Hepatocyte (in vitro differentiated cells): Measurements from ENCODE around the gene FYN. TPM values are rescaled to one million over a fixed set of nuclear protein-coding genes. Genes with fewer than 3 reads are reported as not detected.

Experiments used
- DNase-seq: peaks from one replicate; pipeline ENCODE4 v3.0.0-alpha.2; 2016; ENCODE audit warnings: low spot score
- H2AFZ ChIP-seq: fragments of 200-600 bp; sonication (generic); 2 replicates; pipeline ENCODE4 v1.6.0; 2016; ENCODE audit warnings: antibody characterized with exemption, mild to moderate bottlenecking
- H3K27ac ChIP-seq: fragments of 200-600 bp; sonication (generic); 2 replicates; pipeline ENCODE4 v1.5.1; 2016; ENCODE audit warnings: mild to moderate bottlenecking
- H3K27me3 ChIP-seq: fragments of 200-600 bp; sonication (generic); 2 replicates; pipeline ENCODE4 v1.6.1; 2016
- H3K36me3 ChIP-seq: fragments of 200-600 bp; sonication (generic); replicated peaks from 2 replicates; pipeline ENCODE4 v1.5.1; 2016; ENCODE audit warnings: low read depth; ENCODE audit not compliant: insufficient read depth
- H3K4me1 ChIP-seq: fragments of 200-600 bp; sonication (generic); 2 replicates; pipeline ENCODE4 v1.5.1; 2016; ENCODE audit warnings: mild to moderate bottlenecking, moderate library complexity; ENCODE audit not compliant: insufficient read depth
- H3K4me2 ChIP-seq: fragments of 200-600 bp; sonication (generic); 2 replicates; pipeline ENCODE4 v1.6.0; 2016
- H3K4me3 ChIP-seq: fragments of 200-600 bp; sonication (generic); 2 replicates; pipeline ENCODE4 v1.5.1; 2016; ENCODE audit warnings: mild to moderate bottlenecking
- H3K79me2 ChIP-seq: fragments of 200-600 bp; sonication (generic); 2 replicates; pipeline ENCODE4 v1.6.0; 2017; ENCODE audit warnings: mild to moderate bottlenecking
- H3K9me2 ChIP-seq: fragments of 200-600 bp; sonication (generic); replicated peaks from 2 replicates; pipeline ENCODE4 v1.6.0; 2017; ENCODE audit warnings: mild to moderate bottlenecking; ENCODE audit not compliant: insufficient read depth
- H3K9me3 ChIP-seq: fragments of 200-600 bp; sonication (generic); 2 replicates; pipeline ENCODE4 v1.5.1; 2016; ENCODE audit warnings: low read depth, mild to moderate bottlenecking
- H4K20me1 ChIP-seq: fragments of 200-600 bp; sonication (generic); 2 replicates; pipeline ENCODE4 v1.6.0; 2016; ENCODE audit warnings: mild to moderate bottlenecking; ENCODE audit not compliant: insufficient read depth, poor library complexity, severe bottlenecking
- CTCF ChIP-seq: fragments of 200-600 bp; sonication (generic); IDR thresholded peaks from 2 replicates; pipeline ENCODE4 v1.5.1; 2016; ENCODE audit warnings: antibody characterized with exemption, mild to moderate bottlenecking; ENCODE audit not compliant: poor library complexity
- EZH2 ChIP-seq: fragments of 200-600 bp; sonication (generic); IDR thresholded peaks from 2 replicates; pipeline ENCODE4 v1.6.1; 2016; ENCODE audit warnings: antibody characterized with exemption, mild to moderate bottlenecking, borderline replicate concordance
- EZH2phosphoT487 ChIP-seq: fragments of 200-600 bp; sonication (generic); IDR thresholded peaks from one replicate; pipeline ENCODE4 v1.6.1; 2018; ENCODE audit warnings: antibody characterized with exemption, mild to moderate bottlenecking, low read depth, moderate library complexity; ENCODE audit not compliant: unreplicated experiment, severe bottlenecking
- WGBS: methylation state at CpG from one replicate; pipeline ENCODE4 v1.1.6; 2016; ENCODE audit warnings: low lambda C conversion rate; ENCODE audit errors: missing lambda C conversion rate; 5-methylcytosine and 5-hydroxymethylcytosine counted together
- polyA plus RNA-seq: library from polyadenylated mRNA; unstranded; fragments of >200 nt; fragmentation: Nextera tagmentation; extraction: Ambion mirVana; gene quantifications from 2 replicates; pipeline ENCODE4 v1.2.1, GENCODE V29; 2016
- total RNA-seq: library from RNA; depleted of rRNA; stranded (reverse); fragments of >200 nt; gene quantifications from 2 replicates; pipeline ENCODE4 v1.2.3, GENCODE V29; 2014

Gene FYN
- total and polyA plus RNA-seq, 2 experiments from 2014 or later, result 40.0 to 70.1 TPM

- DNase-seq, result no peak
- no peaks in the 10 kb centered on the region for H3K36me3 ChIP-seq
- H3K9me3 ChIP-seq, result no peaks in the 10 kb centered on the region
- H4K20me1 ChIP-seq, result no peaks in the 10 kb centered on the region
- no peak overlapping the region for H3K4me3 ChIP-seq
- no peak overlapping the region for H2AFZ ChIP-seq
- no peaks in the 10 kb centered on the region for H3K9me2 ChIP-seq
- H3K4me1 ChIP-seq, result peaks cover 19% of the 10 kb centered on the region
- H3K27me3 ChIP-seq, result no peaks in the 10 kb centered on the region
- 86% methylated on average over 4 of the region's 4 CpGs for WGBS
- no peak overlapping the region for H3K4me2 ChIP-seq
- no peaks in the 10 kb centered on the region for H3K79me2 ChIP-seq
- TF ChIP-seq EZH2, result no peak
- TF ChIP-seq CTCF, result no peak
- TF ChIP-seq EZH2phosphoT487, result no peak
- peak overlapping the region; percentile 76 for H3K27ac ChIP-seq
These were observed 240.6 kb downstream of the FYN start for GRCh38 chr6:111632468-111633247.

- TF ChIP-seq EZH2phosphoT487 (no peak), EZH2 (no peak), CTCF (no peak)
- H3K79me2 ChIP-seq, result no peaks in the 10 kb centered on the region
- 41% methylated on average over 8 of the region's 8 CpGs for WGBS
- no peaks in the 10 kb centered on the region for H3K9me3 ChIP-seq
- H3K27ac ChIP-seq, result peak overlapping the region; percentile 76
- H3K4me1 ChIP-seq, result peaks cover 19% of the 10 kb centered on the region
- peak; percentile 54 for DNase-seq
- no peaks in the 10 kb centered on the region for H3K27me3 ChIP-seq
- H3K4me2 ChIP-seq, result no peak overlapping the region
- H2AFZ ChIP-seq, result no peak overlapping the region
- H3K4me3 ChIP-seq, result no peak overlapping the region
- no peaks in the 10 kb centered on the region for H3K36me3 ChIP-seq
- H3K9me2 ChIP-seq, result no peaks in the 10 kb centered on the region
- no peaks in the 10 kb centered on the region for H4K20me1 ChIP-seq
These were observed 241.3 kb downstream of the FYN start for GRCh38 chr6:111631903-111632460.

- Histone ChIP-seq H3K79me2 (no peaks in the 10 kb centered on the region), H3K4me2 (no peak overlapping the region), H3K4me3 (no peak overlapping the region), H4K20me1 (no peaks in the 10 kb centered on the region), H3K27me3 (no peaks in the 10 kb centered on the region), H2AFZ (no peak overlapping the region), H3K9me3 (no peaks in the 10 kb centered on the region), H3K27ac (peak overlapping the region; percentile 76), H3K36me3 (no peaks in the 10 kb centered on the region), H3K9me2 (no peaks in the 10 kb centered on the region), H3K4me1 (peaks cover 19% of the 10 kb centered on the region)
- no peak for TF ChIP-seq CTCF
- DNase-seq, result no peak
- WGBS, result 54% methylated on average over 6 of the region's 6 CpGs
These were observed 242.2 kb downstream of the FYN start for GRCh38 chr6:111631018-111631417.
